ENCODE data around the gene MTHFD1L. TPM values are rescaled to one million over a fixed set of nuclear protein-coding genes. Genes with fewer than 3 reads are reported as not detected.

The MTHFD1L gene
- total RNA-seq, 2 donors from 2014 or later = 4.1 to 12.2 TPM

GRCh38 chr6:151128763-151129370 lies 263.4 kb downstream of the MTHFD1L start:
- H3K4me3 ChIP-seq = no peak overlapping the region
- no peak overlapping the region for H3K27ac ChIP-seq
- TF ChIP-seq CTCF (IDR thresholded peaks at IDR 0.05) = no peak
- H3K36me3 ChIP-seq = no peaks in the 10 kb centered on the region
- no peak for DNase-seq (ENCODE audit: low spot score)
- no peaks in the 10 kb centered on the region for H3K27me3 ChIP-seq
- no peaks in the 10 kb centered on the region for H3K9me3 ChIP-seq
- H3K4me1 ChIP-seq = no peaks in the 10 kb centered on the region

- H3K36me3 ChIP-seq = no peaks in the 10 kb centered on the region
- no peaks in the 10 kb centered on the region for H3K27me3 ChIP-seq
- no peak overlapping the region for H3K4me3 ChIP-seq
- H3K9me3 ChIP-seq = no peaks in the 10 kb centered on the region
- H3K4me1 ChIP-seq = no peaks in the 10 kb centered on the region
- no peak overlapping the region for H3K27ac ChIP-seq
- no peak for TF ChIP-seq CTCF (IDR thresholded peaks at IDR 0.05)
- no peak for DNase-seq (ENCODE audit: low spot score)
These were observed 264.8 kb downstream of the MTHFD1L start for GRCh38 chr6:151130329-151130728.

- no peaks in the 10 kb centered on the region for H3K36me3 ChIP-seq
- H3K27ac ChIP-seq = no peak overlapping the region
- no peaks in the 10 kb centered on the region for H3K4me1 ChIP-seq
- no peak overlapping the region for H3K4me3 ChIP-seq
- no peaks in the 10 kb centered on the region for H3K27me3 ChIP-seq
- no peak for TF ChIP-seq CTCF (IDR thresholded peaks at IDR 0.05)
- no peaks in the 10 kb centered on the region for H3K9me3 ChIP-seq
- DNase-seq (ENCODE audit: low spot score) = no peak
These were observed 266.0 kb downstream of the MTHFD1L start for GRCh38 chr6:151131324-151132007.

- TF ChIP-seq CTCF (IDR thresholded peaks at IDR 0.05) = no peak
- Histone ChIP-seq H3K9me3 (no peaks in the 10 kb centered on the region), H3K4me1 (peaks cover 0 to 4% of the 10 kb centered on the region in 2 donors), H3K27ac (peak overlapping the region in 1 of 2 donors; percentile 23), H3K27me3 (no peaks in the 10 kb centered on the region), H3K4me3 (no peak overlapping the region), H3K36me3 (no peaks in the 10 kb centered on the region)
- DNase-seq (ENCODE audit: low spot score) = no peak
These were observed 270.7 kb downstream of the MTHFD1L start for GRCh38 chr6:151136141-151136755.

GRCh38 chr6:151137542-151137941 lies 272.0 kb downstream of the MTHFD1L start:
- no peaks in the 10 kb centered on the region for H3K9me3 ChIP-seq
- no peak overlapping the region for H3K27ac ChIP-seq
- H3K27me3 ChIP-seq = no peaks in the 10 kb centered on the region
- no peak overlapping the region for H3K4me3 ChIP-seq
- no peak for DNase-seq (ENCODE audit: low spot score)
- no peaks in the 10 kb centered on the region for H3K36me3 ChIP-seq
- TF ChIP-seq CTCF (IDR thresholded peaks at IDR 0.05) = no peak
- peaks cover 0 to 13% of the 10 kb centered on the region in 2 donors for H3K4me1 ChIP-seq

Measured in right atrium auricular region (tissue), 2 donors.